Measurements from ENCODE around the gene OR6C75.
"Not testable (repeated sequence)": the region's sequence is repeated elsewhere in the genome, so short reads cannot be mapped to it uniquely, and the experiment has no call there.

OR6C75 gene

DNA sequence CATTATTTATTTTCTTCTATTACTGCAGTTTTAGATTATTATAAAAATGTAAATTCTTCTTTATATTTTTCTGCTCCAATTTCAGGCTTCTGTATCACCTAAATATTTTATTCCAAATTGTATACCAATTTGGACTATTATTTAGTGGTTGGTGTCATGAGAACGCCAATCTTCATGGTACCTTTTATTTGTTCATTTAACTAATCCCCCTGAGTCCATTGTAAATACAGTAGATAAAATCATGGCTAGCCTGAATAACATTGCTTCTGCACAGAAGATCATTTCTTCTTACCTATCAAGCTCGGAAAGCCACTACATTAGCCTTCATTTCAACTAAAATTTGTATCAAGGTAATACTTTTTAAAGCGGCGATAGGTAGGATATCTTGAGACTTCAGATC lies at the start of gene OR6C75:
Gene OR6C75, plus strand, starts transcription at position 301 of the 400 bp plus-strand sequence. CDS start 2,136 bp downstream, outside the sequence.
- no peaks in the 10 kb centered on the region for H3K9me3 ChIP-seq (ENCODE audit: control insufficient read depth, insufficient read depth, low read length)
- no peaks in the 10 kb centered on the region for H3K4me1 ChIP-seq (ENCODE audit: insufficient read depth, low read length)
- H3K9ac ChIP-seq (ENCODE audit: low read depth, low read length) = no peak within 1 kb of the TSS
- no peaks in the 10 kb centered on the region for H3K36me3 ChIP-seq (ENCODE audit: insufficient read depth, low read length)

DNA sequence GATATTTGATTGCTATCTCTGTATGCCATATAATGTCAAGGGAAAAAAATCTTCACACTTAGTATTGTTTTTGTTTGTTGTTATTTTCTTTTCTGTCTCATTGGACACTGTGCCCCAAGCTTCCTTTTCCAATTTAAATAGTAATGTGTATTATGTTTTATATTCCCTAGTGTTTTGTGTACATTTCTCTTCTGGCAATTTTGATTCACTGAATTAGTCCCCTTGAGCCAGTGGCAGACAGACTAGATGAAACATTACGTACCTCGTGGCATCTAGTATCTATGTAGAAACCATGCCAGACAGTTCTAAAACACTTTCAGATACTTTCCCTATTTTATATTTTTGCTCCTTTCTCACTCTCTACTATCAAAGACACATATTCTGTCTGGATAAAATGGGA lies 48.7 kb upstream of the OR6C75 start, which contains the start of gene OR6C1:
Gene OR6C1, plus strand, starts transcription at position 301 of the 400 bp plus-strand sequence. CDS start 6,257 bp downstream, outside the sequence.
- H3K36me3 ChIP-seq (ENCODE audit: insufficient read depth, low read length) = no peaks in the 10 kb centered on the region
- no peaks in the 10 kb centered on the region for H3K4me1 ChIP-seq (ENCODE audit: insufficient read depth, low read length)
- no peaks in the 10 kb centered on the region for H3K9me3 ChIP-seq (ENCODE audit: control insufficient read depth, insufficient read depth, low read length)
- no peak within 1 kb of the TSS for H3K9ac ChIP-seq (ENCODE audit: low read depth, low read length)

DNA sequence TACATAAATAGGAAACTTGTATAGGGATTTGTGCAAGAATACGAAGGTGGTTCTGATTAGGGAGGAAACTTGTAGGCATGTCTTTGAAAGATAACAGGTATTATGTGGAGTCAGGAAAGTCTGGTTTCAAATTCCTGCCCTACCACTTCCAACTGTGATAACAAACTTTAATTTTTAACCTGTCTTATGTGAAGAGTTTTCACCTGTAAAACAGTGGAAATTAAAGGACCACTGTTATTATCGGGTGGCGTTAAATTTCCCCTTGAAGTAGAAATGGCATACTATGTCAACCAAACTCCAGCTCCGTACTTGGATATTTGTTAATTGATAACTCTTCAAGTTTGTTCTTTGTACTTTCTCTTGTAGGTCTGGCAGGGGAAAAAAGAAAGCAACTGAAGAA lies 42.6 kb upstream of the OR6C75 start:
- Histone ChIP-seq H3K36me3 (ENCODE audit: insufficient read depth, low read length) (no peaks in the 10 kb centered on the region), H3K4me1 (ENCODE audit: insufficient read depth, low read length) (no peaks in the 10 kb centered on the region), H3K9me3 (ENCODE audit: control insufficient read depth, insufficient read depth, low read length) (0 out of 2 replicates have a peak, but pooled peaks cover 2% of the 10 kb centered on the region), H3K9ac (ENCODE audit: low read depth, low read length) (no peak overlapping the region)

DNA sequence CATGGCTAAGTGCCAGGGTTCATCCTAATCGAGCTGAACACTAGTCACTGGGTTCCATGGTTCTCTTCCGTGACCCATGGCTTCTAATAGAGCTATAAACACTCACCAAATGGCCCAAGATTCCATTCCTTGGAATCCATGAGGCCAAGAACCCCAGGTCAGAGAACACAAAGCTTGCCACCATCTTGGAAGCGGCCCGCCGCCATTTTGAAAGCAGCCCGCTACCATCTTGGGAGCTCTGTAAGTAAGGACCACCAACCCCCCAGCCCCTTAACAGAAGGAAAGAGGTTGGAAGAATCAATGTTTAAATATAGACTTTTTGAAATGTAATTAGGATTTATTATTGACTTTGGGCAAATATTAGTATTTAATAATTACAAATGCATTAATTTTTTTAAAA lies 37.0 kb upstream of the OR6C75 start:
- not testable (repeated sequence) for H3K4me1 ChIP-seq (ENCODE audit: insufficient read depth, low read length); H3K9me3 ChIP-seq (ENCODE audit: control insufficient read depth, insufficient read depth, low read length); H3K36me3 ChIP-seq (ENCODE audit: insufficient read depth, low read length); H3K9ac ChIP-seq (ENCODE audit: low read depth, low read length)

DNA sequence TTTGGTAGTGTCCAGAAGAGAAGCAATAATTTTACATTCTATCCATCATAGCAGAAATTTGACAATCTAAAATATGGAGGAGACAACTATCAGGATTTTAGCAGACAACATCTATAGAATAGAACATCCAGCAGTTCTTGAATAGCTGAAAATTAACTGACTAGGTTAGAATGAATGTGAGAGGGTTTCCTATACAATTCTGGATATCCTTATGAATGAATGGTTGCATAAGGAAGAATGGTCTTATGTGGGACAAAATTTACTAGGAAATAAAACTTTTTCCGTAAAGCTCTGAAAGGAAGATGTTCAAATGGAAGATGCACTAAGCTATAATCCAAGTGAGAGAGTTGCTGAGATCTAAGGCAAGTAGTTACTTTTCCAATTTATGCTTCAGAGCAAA lies 32.3 kb upstream of the OR6C75 start, which contains the start of gene OR6C3:
Gene OR6C3, plus strand, starts transcription at position 301 of the 400 bp plus-strand sequence. CDS start 955 bp downstream, outside the sequence.
- Histone ChIP-seq H3K9me3 (ENCODE audit: control insufficient read depth, insufficient read depth, low read length) (no peaks in the 10 kb centered on the region), H3K4me1 (ENCODE audit: insufficient read depth, low read length) (peaks cover 10% of the 10 kb centered on the region; the same call in 1 of the 2 replicates), H3K9ac (ENCODE audit: low read depth, low read length) (no peak within 1 kb of the TSS), H3K36me3 (ENCODE audit: insufficient read depth, low read length) (no peaks in the 10 kb centered on the region)

DNA sequence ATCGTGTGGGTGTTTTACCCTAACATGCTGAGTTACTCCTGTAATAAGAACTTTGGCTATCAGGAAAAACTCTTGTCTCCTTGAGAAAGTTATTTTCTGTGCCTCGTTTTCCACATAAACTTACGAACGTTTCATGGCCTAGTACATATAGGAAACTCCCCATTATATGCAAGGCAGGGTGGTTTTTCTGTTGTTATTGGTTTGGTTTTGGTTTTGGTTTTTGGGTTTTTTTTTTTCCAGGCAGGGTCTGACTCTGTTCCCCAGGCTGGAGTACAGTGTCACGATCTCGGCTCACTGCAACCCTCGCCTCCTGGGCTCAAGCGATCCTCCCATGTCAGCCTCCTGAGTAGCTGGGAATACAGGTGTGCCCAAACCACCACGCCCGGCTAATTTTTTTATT lies 26.8 kb upstream of the OR6C75 start:
- Histone ChIP-seq H3K9me3 (ENCODE audit: control insufficient read depth, insufficient read depth, low read length) (no peaks in the 10 kb centered on the region), H3K9ac (ENCODE audit: low read depth, low read length) (no peak overlapping the region), H3K4me1 (ENCODE audit: insufficient read depth, low read length) (peaks cover 10% of the 10 kb centered on the region; the same call in 1 of the 2 replicates), H3K36me3 (ENCODE audit: insufficient read depth, low read length) (no peaks in the 10 kb centered on the region)

DNA sequence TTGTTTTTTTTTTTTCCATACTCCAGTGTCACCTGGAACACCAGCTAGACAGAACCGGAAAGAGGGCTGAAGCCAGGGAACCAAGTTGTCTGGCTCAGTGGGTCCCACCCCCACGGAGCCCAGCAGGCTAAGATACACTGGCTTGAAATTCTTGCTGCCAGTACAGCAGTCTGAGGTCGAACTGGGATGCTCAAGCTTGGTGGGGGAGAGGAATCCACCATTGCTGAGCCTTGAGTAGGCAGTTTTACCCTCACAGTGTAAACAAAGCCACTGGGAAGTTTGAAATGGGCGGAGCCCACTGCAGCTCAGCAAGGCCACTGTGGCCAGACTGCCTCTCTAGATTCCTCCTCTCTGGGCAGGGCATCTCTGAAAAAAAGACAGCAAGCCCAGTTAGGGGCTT lies 7.4 kb upstream of the OR6C75 start:
- H3K9ac ChIP-seq (ENCODE audit: low read depth, low read length); H3K4me1 ChIP-seq (ENCODE audit: insufficient read depth, low read length); H3K9me3 ChIP-seq (ENCODE audit: control insufficient read depth, insufficient read depth, low read length); H3K36me3 ChIP-seq (ENCODE audit: insufficient read depth, low read length): not testable (repeated sequence)

DNA sequence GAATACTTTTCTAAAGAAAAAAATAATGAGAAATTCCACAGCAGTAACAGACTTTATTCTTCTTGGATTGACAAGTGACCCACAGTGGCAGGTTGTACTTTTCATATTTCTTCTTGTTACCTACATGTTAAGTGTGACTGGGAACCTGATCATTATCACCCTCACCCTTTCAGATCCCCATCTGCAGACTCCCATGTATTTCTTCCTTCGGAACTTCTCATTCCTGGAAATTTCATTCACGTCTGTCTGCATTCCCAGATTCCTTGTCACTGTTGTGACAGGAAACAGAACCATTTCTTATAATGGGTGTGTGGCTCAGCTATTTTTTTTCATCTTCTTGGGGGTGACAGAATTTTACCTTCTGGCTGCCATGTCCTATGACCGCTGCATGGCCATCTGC lies 2.3 kb downstream of the OR6C75 start:
- Histone ChIP-seq H3K9me3 (ENCODE audit: control insufficient read depth, insufficient read depth, low read length) (no peaks in the 10 kb centered on the region), H3K4me1 (ENCODE audit: insufficient read depth, low read length) (no peaks in the 10 kb centered on the region), H3K9ac (ENCODE audit: low read depth, low read length) (no peak overlapping the region), H3K36me3 (ENCODE audit: insufficient read depth, low read length) (no peaks in the 10 kb centered on the region)

DNA sequence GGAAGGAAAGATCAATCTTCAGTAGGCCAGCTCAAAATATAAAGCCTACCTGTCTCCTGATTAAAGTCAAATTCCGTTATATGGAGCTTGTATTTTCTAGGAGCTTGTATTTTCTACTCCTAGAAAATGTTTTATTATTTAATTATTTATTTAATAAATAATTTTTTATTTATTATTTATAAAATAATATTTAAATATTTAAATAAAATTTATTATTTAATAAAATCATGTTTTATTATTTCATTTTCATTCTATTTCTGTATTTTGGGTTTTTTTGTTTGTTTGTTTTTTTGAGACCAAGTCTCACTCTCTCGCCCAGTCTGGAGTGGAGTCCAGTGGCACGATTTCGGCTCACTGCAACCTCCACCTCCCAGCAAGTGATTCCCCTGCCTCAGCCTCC lies 9.7 kb downstream of the OR6C75 start:
- no peaks in the 10 kb centered on the region for H3K36me3 ChIP-seq (ENCODE audit: insufficient read depth, low read length)
- H3K9ac ChIP-seq (ENCODE audit: low read depth, low read length) = no peak overlapping the region
- H3K9me3 ChIP-seq (ENCODE audit: control insufficient read depth, insufficient read depth, low read length) = no peaks in the 10 kb centered on the region
- H3K4me1 ChIP-seq (ENCODE audit: insufficient read depth, low read length) = no peaks in the 10 kb centered on the region

DNA sequence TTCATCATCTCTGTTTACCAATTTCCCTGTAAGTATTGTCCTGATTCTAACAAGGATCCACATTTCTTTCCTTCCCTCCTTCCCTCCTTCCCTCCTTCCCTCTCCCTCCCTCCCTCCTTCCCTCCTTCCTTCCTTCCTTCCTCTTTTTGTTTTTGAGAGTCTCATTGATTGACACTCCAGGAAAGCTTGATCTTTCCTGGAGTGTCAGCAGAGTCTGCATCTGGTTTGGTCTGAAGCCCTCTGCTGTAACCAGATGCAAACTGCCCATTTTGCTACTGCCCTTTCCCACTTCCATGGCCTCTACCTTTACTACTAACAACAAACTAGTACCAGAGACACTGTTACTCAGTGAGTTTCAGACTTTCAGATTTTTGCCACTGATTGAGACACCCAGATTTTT lies 23.1 kb downstream of the OR6C75 start:
- Histone ChIP-seq H3K36me3 (ENCODE audit: insufficient read depth, low read length) (no peaks in the 10 kb centered on the region), H3K4me1 (ENCODE audit: insufficient read depth, low read length) (peaks cover 9% of the 10 kb centered on the region; the same call in 1 of the 2 replicates), H3K9ac (ENCODE audit: low read depth, low read length) (no peak overlapping the region), H3K9me3 (ENCODE audit: control insufficient read depth, insufficient read depth, low read length) (no peaks in the 10 kb centered on the region)

DNA sequence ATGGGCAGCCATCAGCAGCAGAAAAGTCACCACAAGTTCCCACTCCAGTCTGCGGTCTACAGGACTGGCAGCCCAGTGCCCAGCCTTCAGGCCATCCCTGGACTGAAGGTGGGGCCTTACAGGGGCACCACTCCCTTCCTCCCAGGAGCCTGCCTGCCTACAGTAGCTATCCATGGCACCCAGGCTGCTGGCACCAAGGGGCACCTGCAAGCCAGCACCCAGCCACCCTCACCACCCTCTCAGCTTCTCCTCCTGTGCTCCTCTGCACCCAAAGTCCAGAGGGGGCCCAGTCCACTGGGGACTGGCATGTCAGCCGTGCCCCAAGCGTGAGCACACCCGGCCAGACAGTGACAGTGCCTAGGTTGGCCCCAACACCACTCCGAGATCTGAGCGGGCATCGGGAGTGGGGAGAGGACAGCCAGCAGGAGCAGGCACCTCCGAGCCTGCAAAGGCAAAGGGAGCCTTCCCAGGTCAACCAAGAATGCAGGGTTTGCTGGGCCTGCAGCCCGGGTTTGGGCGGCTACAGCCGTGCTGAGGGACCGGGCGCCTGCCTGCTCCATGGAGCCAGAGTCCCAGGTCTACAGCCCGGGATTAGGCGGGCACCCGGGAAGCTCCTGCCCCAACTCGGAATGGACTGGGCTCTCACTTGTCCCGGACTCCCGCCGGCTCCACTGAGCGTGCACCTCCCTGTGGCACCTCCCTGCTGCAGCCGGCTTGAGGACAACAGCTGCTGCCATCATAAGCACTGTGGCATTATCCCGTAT lies 29.4 kb downstream of the OR6C75 start:
- H3K36me3 ChIP-seq (ENCODE audit: insufficient read depth, low read length) = no peaks in the 10 kb centered on the region
- no peaks in the 10 kb centered on the region for H3K9me3 ChIP-seq (ENCODE audit: control insufficient read depth, insufficient read depth, low read length)
- H3K9ac ChIP-seq (ENCODE audit: low read depth, low read length) = no peak overlapping the region
- no peaks in the 10 kb centered on the region for H3K4me1 ChIP-seq (ENCODE audit: insufficient read depth, low read length)

DNA sequence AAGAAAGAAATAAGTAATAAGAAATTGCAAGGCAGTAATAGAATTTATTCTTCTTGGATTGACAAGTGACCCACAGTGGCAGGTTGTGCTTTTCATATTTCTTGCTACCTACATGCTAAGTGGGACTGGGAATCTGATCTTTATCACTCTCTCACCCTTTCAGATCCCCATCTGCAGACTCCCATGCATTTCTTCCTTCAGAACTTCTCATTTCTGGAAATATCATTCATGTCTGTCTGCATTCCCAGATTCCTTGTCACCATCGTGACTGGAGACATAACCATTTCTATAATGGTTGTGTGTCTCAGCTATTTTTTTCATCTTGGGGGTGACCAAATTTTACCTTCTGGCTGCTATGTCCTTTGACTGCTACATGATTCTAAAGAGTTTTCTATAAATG lies 33.6 kb downstream of the OR6C75 start:
- no peaks in the 10 kb centered on the region for H3K4me1 ChIP-seq (ENCODE audit: insufficient read depth, low read length)
- no peaks in the 10 kb centered on the region for H3K36me3 ChIP-seq (ENCODE audit: insufficient read depth, low read length)
- H3K9ac ChIP-seq (ENCODE audit: low read depth, low read length) = no peak overlapping the region
- H3K9me3 ChIP-seq (ENCODE audit: control insufficient read depth, insufficient read depth, low read length) = no peaks in the 10 kb centered on the region

DNA sequence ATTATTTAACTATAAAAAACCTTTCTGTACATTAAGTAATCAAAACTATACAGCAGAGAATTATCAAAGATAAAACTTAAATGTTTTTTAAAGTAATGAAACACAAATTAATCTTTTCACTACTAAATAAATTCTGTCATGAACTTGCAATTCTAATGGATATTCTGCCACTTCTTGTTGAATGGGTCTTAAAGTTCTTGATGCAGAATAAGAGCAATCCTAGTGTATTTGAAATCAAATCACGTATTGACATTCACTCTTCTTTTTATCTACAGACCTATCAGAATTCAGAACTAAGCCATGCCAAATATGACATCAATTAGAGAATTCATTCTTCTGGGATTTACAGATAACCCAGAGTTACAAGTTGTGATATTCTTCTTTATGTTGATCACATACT lies 37.5 kb downstream of the OR6C75 start, which contains the start of gene OR6C65:
Gene OR6C65, plus strand, starts transcription at position 301 of the 400 bp plus-strand sequence. Its CDS starts 0 bp downstream, at position 301.
- Histone ChIP-seq H3K9ac (ENCODE audit: low read depth, low read length) (no peak within 1 kb of the TSS), H3K9me3 (ENCODE audit: control insufficient read depth, insufficient read depth, low read length) (no peaks in the 10 kb centered on the region), H3K4me1 (ENCODE audit: insufficient read depth, low read length) (no peaks in the 10 kb centered on the region), H3K36me3 (ENCODE audit: insufficient read depth, low read length) (no peaks in the 10 kb centered on the region)

DNA sequence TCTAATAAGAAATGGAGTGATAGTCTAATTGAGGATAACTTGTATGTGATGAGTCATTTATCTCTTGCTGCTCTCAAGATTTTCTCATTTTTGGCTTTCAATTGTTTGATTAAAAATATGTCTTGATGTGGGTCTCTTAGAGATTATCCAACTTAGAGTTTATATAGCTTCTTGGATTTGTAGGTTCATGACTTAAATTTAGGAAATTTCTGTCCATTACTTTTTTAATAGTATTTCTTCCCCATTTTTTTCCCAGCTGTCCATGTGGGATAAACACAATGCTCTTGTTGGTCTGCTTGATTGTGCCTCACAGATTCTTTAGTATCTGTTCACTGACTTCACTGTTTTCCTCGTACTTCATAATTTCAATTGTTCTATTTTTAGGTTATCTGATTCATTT lies 45.1 kb downstream of the OR6C75 start:
- H3K9me3 ChIP-seq (ENCODE audit: control insufficient read depth, insufficient read depth, low read length) = no peaks in the 10 kb centered on the region
- H3K4me1 ChIP-seq (ENCODE audit: insufficient read depth, low read length) = no peaks in the 10 kb centered on the region
- no peaks in the 10 kb centered on the region for H3K36me3 ChIP-seq (ENCODE audit: insufficient read depth, low read length)
- no peak overlapping the region for H3K9ac ChIP-seq (ENCODE audit: low read depth, low read length)

DNA sequence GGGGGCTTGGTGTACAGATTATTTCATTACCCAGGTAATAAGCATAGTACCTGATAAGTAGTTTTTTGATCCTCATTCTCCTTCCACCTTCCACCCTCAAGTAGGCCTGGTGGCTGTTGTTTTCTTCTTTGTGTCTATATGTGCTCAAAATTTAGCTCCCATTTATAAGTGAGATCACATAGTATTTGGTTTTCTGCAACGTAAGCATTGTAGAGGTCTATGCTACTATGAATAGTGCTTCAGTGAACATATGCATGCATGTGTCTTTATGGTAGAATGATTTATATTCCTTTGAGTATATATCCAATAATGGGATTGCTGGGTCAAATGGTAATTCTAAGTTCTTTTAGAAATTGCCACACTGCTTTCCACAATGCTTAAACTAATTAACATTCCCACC lies 46.4 kb downstream of the OR6C75 start:
- not testable (repeated sequence) for H3K4me1 ChIP-seq (ENCODE audit: insufficient read depth, low read length); H3K9ac ChIP-seq (ENCODE audit: low read depth, low read length); H3K9me3 ChIP-seq (ENCODE audit: control insufficient read depth, insufficient read depth, low read length); H3K36me3 ChIP-seq (ENCODE audit: insufficient read depth, low read length)
